ENCODE measurements around the gene NAT16. TPM values are rescaled to one million over a fixed set of nuclear protein-coding genes. Genes with fewer than 3 reads are reported as not detected.
"Not testable (repeated sequence)": the region's sequence is repeated elsewhere in the genome, so short reads cannot be mapped to it uniquely, and the experiment has no call there.

The NAT16 gene
- polyA plus RNA-seq, 1 experiment: 0.02 TPM

DNA sequence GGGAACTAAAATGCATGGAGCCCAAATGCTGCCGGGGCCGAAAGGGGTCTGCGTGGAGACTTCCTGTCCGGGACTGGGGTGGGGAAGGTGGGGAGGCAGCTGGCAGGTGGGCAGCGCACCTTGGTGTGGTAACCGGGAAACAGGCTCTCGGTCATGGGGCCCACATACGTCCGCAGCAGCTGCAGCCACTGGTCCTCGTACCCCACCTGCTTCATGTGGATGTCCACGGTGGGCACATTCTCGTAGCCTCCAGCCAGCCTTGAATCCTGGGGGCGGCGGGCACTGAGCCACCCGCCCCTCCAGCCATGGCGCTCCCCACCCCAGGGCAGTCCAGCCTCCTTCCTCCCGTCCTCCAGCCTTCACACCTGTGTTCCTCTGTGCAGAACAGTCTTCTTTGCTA is 27.4 kb upstream of the NAT16 start:
- Histone ChIP-seq H3K27me3 (ENCODE audit: control insufficient read depth, insufficient read depth, low read length) (peaks cover 11% of the 10 kb centered on the region), H3K4me3 (ENCODE audit: low read depth, low read length) (no peak overlapping the region), H3K27ac (ENCODE audit: low read depth, low read length) (no peak overlapping the region), H3K9me3 (ENCODE audit: control insufficient read depth, insufficient read depth, low read length) (no peaks in the 10 kb centered on the region; the same call in 1 of the 2 replicates)
- no peak for TF ChIP-seq CTCF (IDR thresholded peaks at IDR 0.05; ENCODE audit: low read depth, low read length)
- CTCF ChIA-PET: interaction anchor here (1.1 to 1.4 kb wide), 2 partner anchors 15 to 64 kb away, joined by 3 to 4 read pairs; no protein-coding TSS in a partner anchor
- POLR2A ChIA-PET: no interaction called here
- DNase-seq (ENCODE audit: low read depth, low spot score): no peak

DNA sequence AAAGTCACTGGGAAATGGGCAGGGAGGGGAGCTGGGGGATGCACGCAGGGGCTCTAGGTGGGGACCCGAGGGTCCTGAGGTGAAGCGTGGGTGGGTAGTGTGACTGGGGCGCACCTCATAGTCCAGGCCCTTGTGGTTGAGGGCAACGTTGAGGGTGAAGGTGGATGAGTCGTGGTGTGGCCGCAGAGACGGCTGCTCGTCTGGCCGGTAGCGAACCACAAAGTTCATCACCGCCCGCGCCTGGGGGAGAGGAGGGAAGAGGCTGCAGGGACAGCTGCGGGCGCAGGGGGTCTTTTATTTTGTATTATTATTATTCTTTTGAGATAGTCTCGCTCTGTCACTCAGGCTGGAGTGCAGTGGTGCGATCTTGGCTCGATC is 26.6 kb upstream of the NAT16 start:
- Histone ChIP-seq H3K9me3 (ENCODE audit: control insufficient read depth, insufficient read depth, low read length) (no peaks in the 10 kb centered on the region; the same call in 1 of the 2 replicates), H3K4me3 (ENCODE audit: low read depth, low read length) (no peak overlapping the region), H3K27ac (ENCODE audit: low read depth, low read length) (no peak overlapping the region), H3K27me3 (ENCODE audit: control insufficient read depth, insufficient read depth, low read length) (peaks cover 18% of the 10 kb centered on the region)
- DNase-seq (ENCODE audit: low read depth, low spot score): no peak
- TF ChIP-seq CTCF (IDR thresholded peaks at IDR 0.05; ENCODE audit: low read depth, low read length): no peak
- CTCF ChIA-PET: interaction anchor here (1.4 kb wide), 1 partner anchor 63 kb away, joined by 3 read pairs; no protein-coding TSS in a partner anchor
- POLR2A ChIA-PET: no interaction called here

GRCh38 chr7:101205901-101206664 is 26.0 kb upstream of the NAT16 start:
- H3K4me3 ChIP-seq (ENCODE audit: low read depth, low read length): no peak overlapping the region
- no peaks in the 10 kb centered on the region; the same call in 1 of the 2 replicates for H3K9me3 ChIP-seq (ENCODE audit: control insufficient read depth, insufficient read depth, low read length)
- TF ChIP-seq CTCF (IDR thresholded peaks at IDR 0.05; ENCODE audit: low read depth, low read length): no peak
- ChIA-PET POLR2A (no interaction called here), CTCF (no interaction called here)
- DNase-seq (ENCODE audit: low read depth, low spot score): no peak
- H3K27ac ChIP-seq (ENCODE audit: low read depth, low read length): no peak overlapping the region
- peaks cover 23% of the 10 kb centered on the region for H3K27me3 ChIP-seq (ENCODE audit: control insufficient read depth, insufficient read depth, low read length)

DNA sequence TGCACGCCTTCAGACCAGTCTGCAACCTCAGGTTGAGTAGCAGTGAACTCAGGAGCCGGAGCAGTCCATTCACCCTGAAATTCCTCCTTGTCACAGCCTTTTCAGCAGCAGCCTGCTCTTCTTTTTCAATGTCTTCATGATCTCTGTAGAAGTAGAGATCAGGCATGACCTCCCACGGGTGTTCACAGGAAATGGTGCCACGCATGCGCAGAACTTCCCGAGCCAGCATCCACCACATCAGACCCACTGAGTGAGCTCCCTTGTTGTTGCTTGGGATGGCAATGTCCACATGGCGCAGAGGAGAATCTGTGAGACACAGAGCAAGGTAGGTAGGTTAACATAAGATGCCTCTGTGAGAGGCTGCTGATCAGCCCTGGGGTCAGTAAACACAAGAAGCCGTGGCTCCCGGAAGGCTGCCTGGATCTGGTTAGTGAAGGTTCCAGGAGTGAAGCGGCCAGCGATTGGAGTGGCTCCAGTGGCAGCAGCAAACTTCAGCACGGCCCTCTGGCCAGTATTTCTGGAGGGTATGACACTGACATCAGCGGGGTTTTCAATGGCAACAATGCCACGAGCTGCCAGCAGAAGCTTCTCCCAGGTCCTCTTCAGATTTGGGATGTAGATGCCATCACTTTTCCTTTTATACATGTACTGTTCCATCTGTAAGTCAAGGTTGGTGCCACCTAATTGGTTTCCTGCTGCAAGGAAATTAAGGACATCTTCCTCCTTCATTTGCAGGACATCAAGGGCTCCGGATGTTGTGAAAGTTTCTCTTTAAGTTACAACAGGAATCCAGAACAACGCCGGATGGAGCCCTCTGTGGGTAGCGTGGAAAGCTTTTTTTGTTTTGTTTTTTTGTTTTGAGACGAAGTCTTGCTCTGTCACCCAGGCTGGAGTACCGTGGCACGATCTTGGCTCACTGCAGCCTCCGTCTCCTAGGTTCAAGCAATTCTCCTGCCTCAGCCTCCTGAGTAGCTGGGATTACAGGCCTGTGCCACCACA is 23.9 kb upstream of the NAT16 start:
- POLR2A ChIA-PET; H3K9me3 ChIP-seq (ENCODE audit: control insufficient read depth, insufficient read depth, low read length); H3K4me3 ChIP-seq (ENCODE audit: low read depth, low read length); H3K27ac ChIP-seq (ENCODE audit: low read depth, low read length); DNase-seq (ENCODE audit: low read depth, low spot score): not testable (repeated sequence)
- H3K27me3 ChIP-seq (ENCODE audit: control insufficient read depth, insufficient read depth, low read length): peaks cover 33% of the 10 kb centered on the region
- CTCF ChIA-PET: interaction anchor here (1.2 to 3.4 kb wide), 2 partner anchors 12 kb away, joined by 13 to 30 read pairs; no protein-coding TSS in a partner anchor

- POLR2A ChIA-PET: interaction anchor here (0.6 kb wide), 1 partner anchor 24 kb away, joined by 6 read pairs; no protein-coding TSS in a partner anchor
- DNase-seq (ENCODE audit: low read depth, low spot score): no peak
- Histone ChIP-seq H3K27ac (ENCODE audit: low read depth, low read length) (no peak overlapping the region), H3K9me3 (ENCODE audit: control insufficient read depth, insufficient read depth, low read length) (no peaks in the 10 kb centered on the region; the same call in 1 of the 2 replicates), H3K4me3 (ENCODE audit: low read depth, low read length) (no peak overlapping the region), H3K27me3 (ENCODE audit: control insufficient read depth, insufficient read depth, low read length) (peaks cover 39% of the 10 kb centered on the region)
- TF ChIP-seq CTCF (IDR thresholded peaks at IDR 0.05; ENCODE audit: low read depth, low read length): no peak
- CTCF ChIA-PET: interaction anchor here (3.4 kb wide), 1 partner anchor 10 kb away, joined by 30 read pairs; no protein-coding TSS in a partner anchor
Observed at GRCh38 chr7:101202603-101202918, 22.5 kb upstream of the NAT16 start.

Measured in AG04450 (cell line).